Activated T-helper 1 cell treated with anti-CD3 and anti-CD28 coated beads, Interleukin-2, amount 50 U/mL, for 16 hours (primary cell): Measurements from ENCODE around the gene TUBGCP6.
A peak's percentile ranks its signal among the peaks of the same experiment; 100 is the strongest.

Experiments used
- DNase-seq, 2 donors: peaks; one replicate each; pipeline ENCODE4 v3.0.0-alpha.2; 2020; ENCODE audit warnings: low read depth in 1 of 2, low spot score in 1 of 2

Gene TUBGCP6, protein sequence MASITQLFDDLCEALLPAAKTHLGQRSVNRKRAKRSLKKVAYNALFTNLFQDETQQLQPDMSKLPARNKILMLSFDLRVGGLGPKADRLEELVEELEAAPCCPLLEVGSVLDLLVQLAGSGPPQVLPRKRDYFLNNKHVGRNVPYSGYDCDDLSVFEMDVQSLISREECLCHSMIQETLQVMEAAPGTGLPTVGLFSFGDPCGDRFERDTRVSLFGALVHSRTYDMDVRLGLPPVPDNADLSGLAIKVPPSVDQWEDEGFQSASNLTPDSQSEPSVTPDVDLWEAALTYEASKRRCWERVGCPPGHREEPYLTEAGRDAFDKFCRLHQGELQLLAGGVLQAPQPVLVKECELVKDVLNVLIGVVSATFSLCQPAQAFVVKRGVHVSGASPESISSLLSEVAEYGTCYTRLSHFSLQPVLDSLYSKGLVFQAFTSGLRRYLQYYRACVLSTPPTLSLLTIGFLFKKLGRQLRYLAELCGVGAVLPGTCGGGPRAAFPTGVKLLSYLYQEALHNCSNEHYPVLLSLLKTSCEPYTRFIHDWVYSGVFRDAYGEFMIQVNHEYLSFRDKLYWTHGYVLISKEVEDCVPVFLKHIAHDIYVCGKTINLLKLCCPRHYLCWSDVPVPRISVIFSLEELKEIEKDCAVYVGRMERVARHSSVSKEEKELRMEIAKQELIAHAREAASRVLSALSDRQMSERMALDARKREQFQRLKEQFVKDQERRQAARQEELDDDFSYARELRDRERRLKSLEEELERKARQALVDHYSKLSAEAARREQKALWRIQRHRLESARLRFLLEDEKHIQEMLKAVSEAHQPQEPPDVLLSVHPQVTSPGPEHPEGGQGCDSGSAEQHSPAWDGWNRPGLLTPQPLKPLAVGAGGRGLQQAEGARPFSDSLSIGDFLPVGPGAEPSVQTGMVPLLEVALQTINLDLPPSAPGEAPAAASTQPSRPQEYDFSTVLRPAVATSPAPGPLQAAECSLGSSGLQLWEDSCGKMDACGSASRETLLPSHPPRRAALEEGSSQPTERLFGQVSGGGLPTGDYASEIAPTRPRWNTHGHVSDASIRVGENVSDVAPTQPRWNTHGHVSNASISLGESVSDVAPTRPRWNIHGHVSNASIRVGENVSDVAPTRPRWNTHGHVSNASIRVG (N-terminal part only)

DNA sequence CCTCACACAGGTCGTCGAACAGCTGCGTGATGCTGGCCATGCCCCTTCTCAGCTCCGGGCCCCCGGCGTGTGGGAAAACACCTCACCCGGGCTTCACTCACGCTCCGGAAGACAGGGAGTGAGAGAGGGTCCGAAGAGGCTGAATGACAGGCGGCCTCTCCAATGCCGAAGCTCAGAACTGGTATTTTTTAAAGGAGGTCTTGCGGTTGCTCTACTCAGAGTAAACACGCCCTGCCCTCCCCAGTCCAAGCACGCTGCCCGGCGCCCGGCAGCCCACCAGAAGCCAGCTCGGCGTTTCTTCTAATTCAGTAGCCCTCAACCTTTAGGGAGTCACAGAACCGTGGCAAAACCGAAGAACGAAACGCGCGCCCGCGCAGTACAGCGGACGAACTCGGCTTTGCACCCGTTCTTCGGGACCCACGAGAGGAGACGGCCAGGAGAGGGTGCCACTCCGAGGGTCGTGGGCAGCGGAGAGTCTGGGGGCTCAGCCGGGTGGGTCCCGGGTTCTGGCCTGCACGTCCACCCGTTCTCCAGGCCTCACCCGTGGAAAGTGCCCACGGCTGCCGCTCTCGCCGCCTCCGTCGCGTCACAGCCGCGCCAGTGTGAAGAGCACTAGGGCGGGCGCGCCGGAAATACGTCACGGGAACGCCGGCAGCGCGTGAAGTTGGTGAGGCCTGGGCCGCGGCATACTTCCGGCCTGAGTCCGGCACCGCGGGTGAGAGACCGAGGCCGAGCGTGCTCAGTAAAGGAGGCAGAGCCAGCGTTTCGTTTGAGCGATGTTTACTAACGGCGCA, at the start of gene TUBGCP6:
TUBGCP6 (minus strand) TSS at position 604 of the 794 bp plus-strand sequence; CDS start at position 40, 564 bp downstream.
- peak; percentile 86 to 88 for DNase-seq

DNA sequence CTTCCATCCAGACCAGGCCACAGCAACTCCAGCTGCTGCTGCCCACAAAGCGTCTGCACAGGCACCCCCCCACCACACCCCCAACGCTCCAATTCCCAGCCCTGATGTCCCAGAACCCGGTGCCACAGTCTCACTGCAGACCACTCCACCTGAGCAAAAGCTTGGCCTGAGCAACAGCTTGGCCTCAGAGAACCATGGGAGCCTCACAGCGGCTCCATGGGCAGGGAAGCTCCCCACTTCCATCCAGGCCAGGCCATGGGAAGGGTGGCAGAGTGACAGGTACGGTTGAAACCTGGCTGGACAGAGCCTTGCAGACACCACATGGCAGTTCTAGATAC, 49.5 kb upstream of the TUBGCP6 start:
- DNase-seq, result no peak

DNA sequence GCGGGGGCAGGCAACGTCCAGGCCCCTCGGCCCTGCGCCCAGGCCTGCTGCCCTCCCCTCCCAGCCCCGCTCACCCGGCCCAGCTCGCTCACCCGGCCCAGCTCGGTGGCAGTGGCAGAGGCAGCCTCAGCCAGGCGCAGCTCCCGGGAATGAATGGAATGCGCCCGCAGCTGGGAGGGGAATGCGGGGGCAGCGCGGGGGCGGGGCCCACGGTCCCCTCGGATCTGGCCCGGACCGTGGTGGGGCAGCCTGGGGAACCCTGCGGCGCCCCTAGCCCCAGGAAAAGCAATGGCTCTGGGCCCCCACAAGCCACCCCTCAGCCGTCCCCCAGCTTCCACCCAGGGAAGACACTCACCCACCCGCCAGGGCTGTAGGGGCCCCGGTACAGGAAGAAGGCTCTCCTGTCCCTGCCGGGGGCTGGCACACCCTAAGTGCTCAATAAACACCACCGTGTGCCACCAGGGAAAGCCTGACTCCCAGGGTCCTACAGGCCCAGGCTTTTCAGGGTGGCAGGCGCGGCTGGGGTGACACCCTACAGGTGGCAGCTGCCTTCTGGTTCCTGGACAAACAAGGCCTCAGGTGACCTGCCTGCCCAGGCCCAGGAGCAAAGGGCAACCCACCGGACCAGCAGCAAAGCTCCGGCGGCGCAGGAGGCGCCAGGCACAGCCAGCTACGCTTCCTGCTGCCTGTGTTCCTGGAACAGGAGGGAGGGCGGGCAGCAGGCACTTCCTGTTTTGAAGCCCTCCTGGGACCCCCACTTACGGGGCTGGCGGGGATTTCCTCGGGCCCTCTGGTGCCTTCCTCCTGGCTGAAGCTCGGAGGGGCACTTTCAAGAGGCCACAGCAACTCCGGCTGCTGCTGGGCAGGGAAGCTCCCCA, 48.9 kb upstream of the TUBGCP6 start:
- no peak for DNase-seq

DNA sequence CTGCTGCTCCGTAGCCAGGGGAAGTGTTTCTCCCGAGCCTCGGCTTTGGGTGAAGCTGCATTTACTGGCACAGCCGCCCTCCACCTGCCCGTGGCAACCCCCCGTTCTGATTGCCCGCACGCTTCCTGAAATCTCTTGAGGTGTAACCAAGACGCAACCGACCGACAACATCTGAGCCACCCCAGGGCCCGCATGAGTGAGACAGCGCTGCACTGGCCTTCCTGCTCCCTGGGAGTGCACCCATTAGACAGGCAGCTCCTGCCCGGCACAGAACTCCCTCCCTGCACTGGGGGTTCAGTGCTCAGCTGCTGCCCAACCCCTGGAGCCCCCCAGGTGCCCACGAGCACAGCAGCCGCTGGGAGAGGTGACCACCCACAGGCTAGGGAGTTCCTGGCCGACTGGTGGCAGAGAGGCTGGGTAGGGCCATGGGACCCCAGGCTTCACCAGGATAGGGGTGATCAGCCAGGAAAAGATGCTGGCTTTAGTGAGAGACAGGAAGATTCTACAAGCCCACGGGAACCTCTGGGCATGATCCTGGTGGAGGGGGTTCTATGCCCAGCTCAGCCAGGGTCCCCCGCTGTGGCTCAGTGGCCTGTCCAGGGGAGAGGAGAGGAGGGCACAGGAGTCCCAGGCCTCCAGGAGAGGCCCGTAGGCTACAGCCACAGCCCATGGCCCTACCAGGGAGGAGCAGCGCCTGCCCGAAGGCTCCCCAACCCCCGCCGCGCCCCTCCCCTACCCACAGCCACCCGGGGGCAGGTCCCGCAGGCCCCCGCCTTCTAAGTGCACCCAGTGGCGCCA, 48.0 kb upstream of the TUBGCP6 start:
- DNase-seq, result no peak

DNA sequence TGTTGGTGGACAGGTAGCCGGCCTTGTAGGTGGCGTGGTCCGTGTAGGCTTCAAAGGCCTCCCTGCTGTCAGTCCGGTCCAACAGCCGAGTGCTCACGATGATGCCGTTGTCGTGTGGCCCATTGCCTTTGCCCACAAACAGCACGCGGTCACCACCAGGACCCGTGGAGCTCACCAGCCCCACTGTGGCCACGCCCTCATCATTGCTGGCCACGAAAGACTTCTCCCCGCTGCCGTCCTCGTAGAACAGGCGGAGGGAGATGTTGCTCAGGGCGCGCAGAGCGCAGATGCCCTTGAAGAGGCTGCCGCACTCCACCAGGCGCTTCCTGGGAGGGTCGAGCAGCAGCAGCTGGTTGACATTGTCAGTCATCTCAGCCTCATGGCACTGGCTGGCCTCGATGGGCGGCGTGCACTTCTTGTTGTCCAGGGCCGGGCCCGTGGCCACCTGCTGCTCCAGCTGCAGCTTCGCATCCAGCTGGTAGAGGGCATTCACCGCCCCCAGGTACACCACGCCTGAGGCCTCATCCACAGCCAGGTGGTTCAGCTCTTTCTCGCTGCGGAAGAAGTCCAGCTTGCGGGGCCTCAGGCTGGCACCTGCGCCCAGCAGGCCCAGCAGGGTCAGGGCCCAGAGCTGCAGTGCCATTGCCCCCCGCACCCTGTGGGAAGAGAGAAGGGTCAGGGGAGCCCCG, 45.3 kb upstream of the TUBGCP6 start:
- DNase-seq, result no peak

DNA sequence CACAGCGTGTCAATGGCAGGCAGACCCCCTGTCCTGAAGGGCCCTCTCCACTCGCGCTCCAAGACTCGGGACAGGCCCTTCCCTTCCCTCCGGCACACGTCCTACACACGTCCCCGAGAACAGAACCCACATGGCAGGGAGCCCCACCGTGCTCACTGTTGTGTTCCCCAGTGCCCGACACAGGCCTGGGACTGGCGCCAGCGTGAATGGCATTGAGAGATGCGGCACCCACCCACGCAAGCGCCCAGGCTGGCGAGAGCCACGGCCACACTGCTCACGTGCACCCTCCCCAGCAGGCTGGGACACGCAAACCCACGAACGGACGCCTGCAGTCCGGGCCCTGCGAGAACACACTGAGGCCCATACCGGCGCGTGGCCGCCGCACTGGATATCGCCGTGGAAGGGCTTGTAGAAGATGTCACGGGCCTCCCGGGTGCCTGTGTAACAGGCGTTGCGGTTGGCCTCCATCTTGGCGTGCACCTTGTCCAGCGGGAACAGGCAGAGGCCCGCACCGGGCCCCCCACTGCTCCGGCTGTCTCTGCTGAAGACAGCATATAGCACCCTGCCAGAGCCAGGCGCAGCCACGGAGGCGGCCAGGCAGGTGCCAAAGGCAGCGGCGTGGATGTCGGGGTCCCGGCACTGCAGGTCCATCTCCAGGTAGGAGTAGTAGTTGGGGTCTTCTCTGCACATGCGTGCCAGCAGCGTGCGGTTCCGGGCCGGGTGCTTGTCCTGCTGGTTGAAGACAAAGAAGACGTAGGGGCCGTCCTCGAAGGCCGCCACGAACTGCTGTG, 44.5 kb upstream of the TUBGCP6 start:
- DNase-seq, result no peak

DNA sequence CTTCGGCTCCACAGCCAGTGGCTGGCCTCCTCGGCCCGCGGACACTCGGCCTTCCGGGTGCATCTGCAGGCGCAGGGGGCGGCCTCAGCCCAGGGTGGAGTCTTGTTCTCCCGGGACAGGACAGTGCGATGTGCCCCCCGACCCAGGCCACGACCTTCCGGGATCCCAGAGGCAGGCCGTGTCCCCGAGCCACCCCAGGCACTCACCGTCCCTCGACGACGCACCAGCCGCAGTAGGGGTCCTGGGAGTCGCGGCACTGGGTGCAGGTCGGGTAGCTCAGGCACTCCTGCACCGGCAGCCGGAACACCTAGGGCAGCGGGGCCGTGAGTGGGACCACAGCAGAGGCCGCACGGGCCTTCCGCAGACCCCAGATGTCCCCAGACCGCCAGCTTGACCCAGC, 42.9 kb upstream of the TUBGCP6 start:
- DNase-seq, result no peak

DNA sequence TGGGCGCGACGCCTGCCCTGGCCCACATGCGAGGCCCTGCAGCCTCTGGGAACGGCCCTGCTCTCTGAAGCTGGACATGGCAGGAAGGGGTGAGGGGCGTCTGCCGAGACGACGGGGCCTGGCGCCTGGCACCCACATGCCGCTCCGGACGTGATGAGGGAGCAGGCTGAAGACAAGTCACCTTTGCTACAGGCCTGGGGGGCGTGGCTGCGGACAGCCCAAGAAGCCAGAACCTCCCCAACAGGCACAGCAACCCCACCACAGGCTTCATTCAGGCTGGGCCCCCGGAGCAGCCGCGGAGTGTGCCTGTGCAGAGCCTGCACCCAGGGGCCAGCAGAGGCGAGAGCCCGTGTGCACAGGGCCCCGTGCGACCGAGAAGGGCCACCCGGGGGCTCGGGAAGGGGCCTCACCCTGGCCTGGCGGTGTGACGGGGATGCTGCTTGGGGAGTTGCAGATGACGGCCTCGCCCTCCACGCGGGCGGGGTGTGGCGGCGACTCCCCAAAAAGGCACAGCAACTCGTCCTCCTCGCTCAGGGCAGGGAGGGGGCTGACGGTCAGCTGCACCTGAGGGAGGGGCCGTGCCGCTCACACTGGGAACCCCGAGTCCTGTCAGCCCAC, 42.0 kb upstream of the TUBGCP6 start:
- DNase-seq, result no peak

DNA sequence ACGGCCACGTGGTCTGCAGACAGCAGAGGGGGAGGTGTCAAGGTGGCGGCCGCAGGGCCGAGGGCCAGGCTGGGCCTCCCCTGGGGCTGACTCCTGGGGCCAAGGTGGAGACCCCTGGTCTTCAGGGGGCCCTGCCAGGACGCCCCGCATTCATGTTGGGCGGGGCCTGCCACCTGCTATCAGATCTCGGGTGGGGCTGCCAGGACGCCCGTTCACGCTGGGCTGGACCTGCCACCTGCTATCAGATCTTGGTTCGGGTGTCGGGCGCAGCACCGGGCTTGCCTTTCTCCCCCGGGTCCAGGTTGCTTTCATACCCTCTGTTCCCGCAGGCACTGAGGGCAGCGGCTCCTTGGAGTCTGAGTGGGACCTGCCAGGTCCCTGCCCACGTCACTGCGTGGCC, 41.5 kb upstream of the TUBGCP6 start:
- no peak for DNase-seq

DNA sequence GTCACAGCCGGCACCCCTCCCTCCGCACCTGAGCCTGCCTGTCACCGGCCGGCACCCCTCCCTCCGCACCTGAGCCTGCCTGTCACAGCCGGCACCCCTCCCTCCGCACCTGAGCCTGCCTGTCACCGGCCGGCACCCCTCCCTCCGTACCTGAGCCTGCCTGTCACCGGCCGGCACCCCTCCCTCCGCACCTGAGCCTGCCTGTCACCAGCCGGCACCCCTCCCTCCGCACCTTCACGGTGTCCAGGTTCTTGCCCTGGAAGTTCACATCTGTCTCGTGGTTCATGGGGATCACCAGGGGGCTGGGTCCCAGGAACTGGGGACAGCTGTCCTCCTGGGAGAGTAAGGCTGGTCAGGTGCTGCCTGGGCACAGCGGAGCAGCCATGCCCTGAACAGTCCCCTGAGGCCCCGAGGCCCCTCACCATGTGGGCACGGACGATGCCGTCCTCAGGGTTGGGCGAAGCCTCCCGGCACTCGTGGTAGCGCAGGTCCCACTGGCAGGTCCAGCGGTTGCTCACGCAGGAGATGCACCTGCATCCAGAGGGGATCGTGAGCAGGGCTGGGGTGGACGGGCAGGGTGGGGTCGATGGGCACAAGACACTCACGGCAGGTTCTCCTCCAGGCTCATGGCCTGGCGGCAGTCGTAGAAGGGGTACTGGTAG, 40.9 kb upstream of the TUBGCP6 start:
- DNase-seq, result no peak

DNA sequence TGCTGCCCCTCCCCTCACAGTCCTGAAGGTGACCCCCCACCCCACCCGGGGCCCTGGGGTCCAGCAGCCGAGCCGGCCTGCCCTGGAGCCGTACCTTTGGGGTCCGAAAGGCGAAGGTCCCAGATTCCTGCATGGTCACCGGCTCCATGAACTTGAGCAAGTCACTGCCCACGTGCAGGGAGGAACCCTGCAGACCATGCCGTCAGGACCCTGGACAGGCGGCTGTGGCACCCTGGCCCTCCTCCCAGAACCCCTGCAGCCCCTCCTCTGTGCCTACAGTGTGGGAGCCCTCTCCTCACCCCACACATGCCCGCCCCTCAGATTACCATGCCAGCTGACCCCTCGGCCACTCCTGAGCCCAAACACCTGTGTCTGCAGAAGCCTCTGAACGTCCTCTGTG, 39.7 kb upstream of the TUBGCP6 start:
- no peak for DNase-seq

DNA sequence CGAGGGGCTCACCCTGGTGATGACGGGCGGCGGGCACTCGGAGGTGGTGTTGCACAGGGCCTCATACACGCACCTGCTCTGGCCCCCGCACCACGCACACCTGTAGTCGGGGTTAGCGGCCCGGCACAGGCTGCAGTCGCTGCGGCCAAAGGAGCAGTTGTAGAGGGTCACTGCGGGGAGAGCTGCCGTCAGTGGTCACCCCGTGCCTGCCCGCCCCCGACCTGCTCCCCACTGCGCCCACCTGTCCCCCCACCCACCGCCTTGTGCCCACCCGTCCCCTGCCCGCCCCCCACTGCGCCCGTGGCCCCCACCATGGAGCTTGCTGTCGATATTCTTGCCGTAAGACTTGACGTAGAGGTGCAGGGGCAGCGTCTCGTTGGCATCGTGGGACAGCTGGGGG, 39.0 kb upstream of the TUBGCP6 start:
- no peak for DNase-seq

DNA sequence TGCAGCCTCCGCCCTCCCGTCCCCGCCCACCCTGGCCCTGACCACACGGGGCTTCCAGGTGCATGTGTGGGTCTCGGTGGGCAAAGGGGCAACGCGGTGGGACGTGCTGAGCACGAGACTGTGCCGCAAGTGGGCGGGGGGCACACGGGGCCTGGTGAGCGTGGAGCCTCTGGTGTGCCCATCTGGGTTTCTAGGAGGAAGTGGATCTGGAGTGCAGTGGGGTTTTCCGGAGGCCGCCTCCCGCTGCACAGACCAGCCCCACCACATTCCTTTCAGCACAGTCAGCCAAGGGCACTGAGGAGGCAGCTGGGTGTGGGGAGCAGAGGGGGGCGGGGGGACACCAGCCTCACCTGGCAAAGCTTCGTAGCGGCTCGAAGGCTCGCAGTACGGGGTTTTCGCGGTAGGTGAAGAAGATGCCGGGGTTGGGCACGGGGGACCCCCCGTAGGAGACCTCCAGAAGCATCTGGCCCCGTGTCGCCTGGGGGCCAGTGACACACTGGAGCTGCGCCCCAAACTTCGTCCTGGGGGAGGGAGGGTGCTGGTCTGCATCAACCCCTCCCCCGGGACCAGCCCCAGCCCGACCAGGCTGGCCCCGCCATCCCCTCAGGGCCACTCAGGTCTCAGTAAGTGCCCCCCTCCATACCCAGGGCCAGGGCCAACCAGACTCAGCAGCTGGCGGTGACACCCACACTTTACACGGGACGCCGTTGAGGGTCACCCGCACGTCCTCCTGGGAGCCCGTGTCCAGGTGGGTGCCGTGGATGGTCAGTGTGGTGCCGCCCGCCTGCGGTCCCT, 37.7 kb upstream of the TUBGCP6 start:
- DNase-seq, result no peak

DNA sequence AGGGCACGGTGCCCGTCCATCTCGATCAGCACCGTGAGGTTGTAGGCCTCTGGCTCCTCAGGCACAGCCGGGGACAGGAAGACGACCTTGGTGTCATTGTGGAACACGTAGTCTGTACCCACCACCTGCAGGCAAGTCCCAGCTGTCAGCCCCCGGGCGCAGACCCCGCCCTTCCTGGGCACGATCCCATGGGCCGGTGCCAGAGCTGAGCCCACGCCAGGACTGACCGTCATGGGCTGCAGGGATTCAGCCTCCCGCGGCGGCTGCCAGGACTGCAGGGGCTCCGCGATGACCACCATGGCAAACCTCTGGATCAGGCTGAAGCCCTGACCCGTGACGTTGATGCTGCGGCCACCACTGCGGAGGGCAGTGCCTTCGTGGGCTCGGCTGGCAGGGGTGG, 37.1 kb upstream of the TUBGCP6 start:
- no peak for DNase-seq

DNA sequence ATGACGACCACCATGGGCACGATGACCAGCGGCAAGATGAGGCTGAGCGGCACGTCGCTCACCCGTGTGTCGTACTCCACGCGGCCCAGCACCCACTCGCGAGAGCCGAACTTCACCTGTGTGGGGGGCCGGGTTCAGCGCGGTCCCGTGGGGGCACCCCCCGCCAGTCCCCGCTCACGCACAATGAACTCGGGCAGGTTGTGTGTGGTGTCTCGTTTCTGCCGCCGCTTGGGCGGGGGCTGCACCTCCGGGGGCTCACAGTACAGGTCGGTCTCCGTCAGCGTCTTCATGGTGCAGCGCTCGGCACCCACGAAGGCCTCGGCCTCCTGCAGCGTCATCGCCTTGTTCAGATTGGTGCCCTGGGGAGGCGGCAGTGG, 36.5 kb upstream of the TUBGCP6 start:
- DNase-seq, result no peak

DNA sequence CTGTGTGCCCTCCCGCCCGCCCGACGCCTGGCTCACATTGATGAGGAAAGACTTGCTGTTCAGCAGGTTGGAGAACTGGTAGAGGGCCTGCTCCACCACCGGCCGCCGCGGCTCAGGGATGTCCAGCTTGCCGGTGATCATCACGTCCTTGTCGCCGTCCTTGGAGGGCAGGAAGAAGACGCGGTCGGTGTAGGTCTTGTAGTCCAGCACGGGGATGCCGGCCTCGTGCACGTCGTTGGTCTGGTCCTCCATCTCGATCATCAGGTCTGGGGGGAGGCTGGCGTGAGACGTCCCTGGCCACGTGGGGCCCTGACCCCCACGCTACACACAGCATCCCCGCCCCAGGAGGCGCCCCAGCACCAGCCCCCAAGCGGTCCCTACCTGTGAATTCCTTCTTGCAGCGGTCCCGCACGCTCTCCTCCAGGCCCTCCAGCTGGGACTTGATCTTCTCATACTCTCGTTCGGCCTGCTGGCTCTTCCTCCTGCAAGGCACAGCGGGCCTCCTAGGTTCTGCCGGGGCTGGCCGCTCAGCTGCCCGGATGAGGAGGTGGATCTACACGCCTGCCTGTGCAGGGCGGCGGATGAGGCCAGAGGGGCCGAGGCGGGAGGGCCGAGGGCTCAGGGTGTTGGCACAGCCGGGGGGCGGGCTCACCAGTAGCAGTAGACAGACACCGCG, 36.0 kb upstream of the TUBGCP6 start:
- DNase-seq, result no peak
